OCI-LY1 (cell line): ENCODE results near the gene TMEM140.

Experiments
- EZH2 ChIP-seq: fragments of 200-600 bp; sonication (generic), shearing (Covaris generic); IDR thresholded peaks from 2 replicates; pipeline ENCODE4 v1.8.0; 2017; ENCODE audit warnings: borderline replicate concordance, mixed run types, mild to moderate bottlenecking, antibody characterized with exemption, low read length, moderate library complexity, mixed read lengths
- TF ChIP-seq, protein P1 (sequence below): fragments of 200-600 bp; sonication (generic), shearing (Covaris generic); IDR thresholded peaks from 2 replicates; pipeline ENCODE4 v1.5.1; 2017; ENCODE audit warnings: mild to moderate bottlenecking, antibody characterized with exemption, low read length, moderate library complexity, mixed read lengths

DNA sequence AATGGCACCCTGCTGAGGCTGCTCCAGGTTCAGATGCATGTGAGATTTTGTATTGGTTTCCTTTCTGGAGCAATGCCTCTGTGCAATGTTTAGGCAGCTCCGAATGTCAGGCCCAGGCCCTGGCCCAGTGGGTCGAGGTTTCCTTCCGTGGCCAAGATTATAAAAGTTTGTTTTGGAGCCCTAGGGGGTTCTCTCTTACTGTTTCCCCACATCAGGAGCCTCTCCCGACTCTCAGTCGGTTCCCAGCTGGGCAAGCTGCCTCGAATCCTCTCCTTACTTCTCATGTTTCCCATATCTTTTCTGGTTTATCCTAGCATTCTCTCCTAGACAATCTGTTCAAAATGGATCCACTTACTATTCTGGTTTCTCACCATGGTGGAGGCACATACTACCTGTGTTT is 11.0 kb downstream of the TMEM140 start:
- TF ChIP-seq EZH2, result no peak
- TF ChIP-seq, protein P1, sequence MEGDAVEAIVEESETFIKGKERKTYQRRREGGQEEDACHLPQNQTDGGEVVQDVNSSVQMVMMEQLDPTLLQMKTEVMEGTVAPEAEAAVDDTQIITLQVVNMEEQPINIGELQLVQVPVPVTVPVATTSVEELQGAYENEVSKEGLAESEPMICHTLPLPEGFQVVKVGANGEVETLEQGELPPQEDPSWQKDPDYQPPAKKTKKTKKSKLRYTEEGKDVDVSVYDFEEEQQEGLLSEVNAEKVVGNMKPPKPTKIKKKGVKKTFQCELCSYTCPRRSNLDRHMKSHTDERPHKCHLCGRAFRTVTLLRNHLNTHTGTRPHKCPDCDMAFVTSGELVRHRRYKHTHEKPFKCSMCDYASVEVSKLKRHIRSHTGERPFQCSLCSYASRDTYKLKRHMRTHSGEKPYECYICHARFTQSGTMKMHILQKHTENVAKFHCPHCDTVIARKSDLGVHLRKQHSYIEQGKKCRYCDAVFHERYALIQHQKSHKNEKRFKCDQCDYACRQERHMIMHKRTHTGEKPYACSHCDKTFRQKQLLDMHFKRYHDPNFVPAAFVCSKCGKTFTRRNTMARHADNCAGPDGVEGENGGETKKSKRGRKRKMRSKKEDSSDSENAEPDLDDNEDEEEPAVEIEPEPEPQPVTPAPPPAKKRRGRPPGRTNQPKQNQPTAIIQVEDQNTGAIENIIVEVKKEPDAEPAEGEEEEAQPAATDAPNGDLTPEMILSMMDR, result no peak
